CD4-positive, alpha-beta T cell treated with Interleukin-12 subunit alpha and Interleukin-12 subunit beta, for 1 hour (primary cell): ENCODE measurements around the gene UTF1.
"Not testable (repeated sequence)": the region's sequence is repeated elsewhere in the genome, so short reads cannot be mapped to it uniquely, and the experiment has no call there.

Source experiments
- DNase-seq: peaks from one replicate; pipeline ENCODE4 v3.0.0-alpha.2; 2020

The UTF1 gene

GRCh38 chr10:133248334-133248715 lies 18.3 kb downstream of the UTF1 start:
- DNase-seq: no peak

GRCh38 chr10:133249094-133249780 lies 19.2 kb downstream of the UTF1 start:
- DNase-seq: no peak

GRCh38 chr10:133249975-133250754 lies 20.1 kb downstream of the UTF1 start:
- no peak for DNase-seq

DNA sequence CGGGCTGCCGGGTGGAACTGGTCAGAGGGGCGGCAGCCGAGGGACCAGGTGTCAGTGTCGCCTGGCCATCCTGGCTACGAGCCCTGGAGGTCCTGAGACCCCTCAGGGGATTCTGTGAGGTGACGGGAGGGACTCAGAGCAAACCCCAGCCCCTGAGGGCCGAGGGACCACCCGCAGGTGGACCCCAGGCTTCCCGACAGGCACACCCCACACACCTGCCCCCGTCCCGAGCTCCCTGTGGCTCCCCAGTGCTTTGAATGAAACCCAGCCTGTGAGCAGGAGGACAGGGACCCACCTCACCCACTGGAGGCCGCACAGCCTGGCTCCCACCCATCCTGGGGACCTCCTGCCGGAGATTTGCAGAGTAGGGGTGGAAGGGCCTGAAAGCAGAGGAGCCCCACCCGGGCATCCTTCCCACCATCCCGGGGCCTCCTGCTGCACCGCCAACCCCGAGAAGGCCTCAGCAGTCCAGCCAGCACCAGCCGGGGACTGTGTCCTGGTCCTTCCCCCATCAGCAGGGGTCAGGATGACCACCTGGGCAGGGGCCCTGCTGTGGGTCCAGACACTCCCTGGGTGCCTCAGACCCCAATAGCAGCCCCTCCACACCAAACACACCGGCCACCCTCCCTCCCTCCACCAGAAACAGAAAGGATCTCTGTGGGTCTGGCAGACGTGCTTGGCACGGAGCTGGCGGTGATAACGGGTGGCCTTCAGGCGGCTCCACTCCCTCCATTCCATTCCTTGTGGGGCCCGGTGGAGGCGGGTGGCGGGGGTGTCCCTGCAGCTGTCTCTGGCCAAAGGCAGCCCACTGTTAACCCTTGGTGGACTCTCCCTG lies 21.6 kb downstream of the UTF1 start:
- no peak for DNase-seq

GRCh38 chr10:133252223-133252552 lies 22.2 kb downstream of the UTF1 start:
- DNase-seq: no peak

GRCh38 chr10:133253361-133253955 lies 23.4 kb downstream of the UTF1 start:
- no peak for DNase-seq

DNA sequence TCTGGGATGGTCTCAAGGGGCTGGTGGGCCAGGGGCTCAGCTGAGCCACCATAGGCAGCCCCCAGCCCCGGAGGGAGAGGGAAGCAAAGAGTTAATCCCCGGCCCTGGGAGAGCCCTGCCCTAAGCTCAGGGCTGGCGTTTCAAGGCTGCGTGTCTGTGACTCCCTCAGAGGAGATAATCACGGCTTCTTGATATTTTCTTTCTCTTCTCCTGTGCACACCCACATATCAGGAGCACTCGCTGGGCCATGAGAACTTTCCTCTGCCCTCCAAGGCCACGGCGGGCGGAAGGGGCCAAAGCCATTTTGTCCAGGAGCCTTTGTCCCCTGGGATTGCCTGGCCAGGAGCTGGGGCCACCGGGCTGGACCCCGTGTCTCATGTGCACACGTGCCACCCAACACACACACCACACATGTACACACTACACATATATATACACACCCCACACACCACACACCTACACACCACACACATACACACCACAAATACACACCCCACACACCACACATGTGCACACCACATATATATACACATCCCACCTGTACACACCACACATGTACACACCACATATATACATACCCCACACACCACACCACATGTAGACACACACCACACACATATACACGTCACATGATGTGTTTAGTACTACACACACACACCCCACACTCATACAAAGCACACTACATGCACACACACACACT lies 24.6 kb downstream of the UTF1 start:
- no peak for DNase-seq

DNA sequence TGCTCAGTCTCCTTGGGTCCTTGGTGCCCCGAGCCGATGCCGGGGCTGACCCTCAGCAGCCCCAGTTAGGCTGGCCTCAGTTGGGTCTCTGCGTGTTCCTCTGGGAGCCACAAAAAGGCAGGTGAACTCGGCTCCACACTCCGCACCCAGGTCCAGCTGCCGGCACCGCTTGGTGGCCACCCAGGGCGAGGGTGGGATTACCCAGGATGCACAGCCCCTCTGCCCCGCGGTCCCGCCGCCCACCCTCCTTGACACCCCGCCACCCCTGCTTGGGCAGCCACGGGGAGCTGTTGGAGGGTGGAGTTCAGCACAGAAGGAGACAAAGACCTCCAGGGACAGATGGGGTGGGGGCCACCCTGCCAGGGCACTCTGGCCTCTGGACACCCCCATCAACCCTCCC lies 25.3 kb downstream of the UTF1 start:
- no peak for DNase-seq

- no peak for DNase-seq
Observed at GRCh38 chr10:133257489-133258065, 27.6 kb downstream of the UTF1 start.

DNA sequence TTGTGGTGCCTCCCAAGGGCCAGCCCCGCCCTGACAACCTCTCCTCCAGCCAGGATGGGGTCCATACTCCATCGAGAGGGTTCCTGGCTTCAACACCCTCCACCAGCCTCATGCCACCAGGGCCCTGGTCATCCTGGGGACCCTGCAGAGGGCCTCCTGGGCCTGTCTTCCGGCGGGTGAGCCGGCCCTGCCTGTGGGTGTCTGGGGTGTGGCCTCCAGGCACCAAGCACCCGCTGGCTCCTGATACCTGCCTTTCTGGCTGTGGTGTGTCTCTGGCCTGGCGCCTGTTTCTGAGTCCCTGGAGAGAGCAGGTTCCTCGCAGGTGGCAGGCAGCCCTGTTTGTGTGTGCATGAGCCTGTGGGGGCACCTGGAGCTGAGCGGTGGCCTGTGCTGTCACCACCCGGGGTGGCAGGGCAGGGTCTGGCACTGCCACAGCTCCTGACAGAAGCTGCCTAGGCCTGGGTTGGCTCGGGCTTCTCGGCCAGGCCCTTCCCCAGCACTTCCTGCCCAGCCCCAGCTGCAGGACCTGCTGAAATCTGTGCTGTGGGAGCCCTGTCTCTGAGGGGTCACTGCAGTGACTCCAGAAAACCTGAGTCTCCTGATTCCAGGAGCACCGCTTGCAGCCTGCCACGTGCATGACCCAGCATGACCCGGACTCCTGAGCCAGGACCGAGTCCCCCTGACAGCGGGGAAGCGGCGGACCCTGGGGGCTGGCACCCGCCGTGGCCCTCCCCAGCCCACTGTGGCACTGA lies 28.2 kb downstream of the UTF1 start:
- peak; percentile 37 for DNase-seq

GRCh38 chr10:133258818-133259601 lies 29.0 kb downstream of the UTF1 start:
- peak; percentile 84 for DNase-seq

- DNase-seq: no peak
Observed at GRCh38 chr10:133259602-133259989, 29.6 kb downstream of the UTF1 start.

DNA sequence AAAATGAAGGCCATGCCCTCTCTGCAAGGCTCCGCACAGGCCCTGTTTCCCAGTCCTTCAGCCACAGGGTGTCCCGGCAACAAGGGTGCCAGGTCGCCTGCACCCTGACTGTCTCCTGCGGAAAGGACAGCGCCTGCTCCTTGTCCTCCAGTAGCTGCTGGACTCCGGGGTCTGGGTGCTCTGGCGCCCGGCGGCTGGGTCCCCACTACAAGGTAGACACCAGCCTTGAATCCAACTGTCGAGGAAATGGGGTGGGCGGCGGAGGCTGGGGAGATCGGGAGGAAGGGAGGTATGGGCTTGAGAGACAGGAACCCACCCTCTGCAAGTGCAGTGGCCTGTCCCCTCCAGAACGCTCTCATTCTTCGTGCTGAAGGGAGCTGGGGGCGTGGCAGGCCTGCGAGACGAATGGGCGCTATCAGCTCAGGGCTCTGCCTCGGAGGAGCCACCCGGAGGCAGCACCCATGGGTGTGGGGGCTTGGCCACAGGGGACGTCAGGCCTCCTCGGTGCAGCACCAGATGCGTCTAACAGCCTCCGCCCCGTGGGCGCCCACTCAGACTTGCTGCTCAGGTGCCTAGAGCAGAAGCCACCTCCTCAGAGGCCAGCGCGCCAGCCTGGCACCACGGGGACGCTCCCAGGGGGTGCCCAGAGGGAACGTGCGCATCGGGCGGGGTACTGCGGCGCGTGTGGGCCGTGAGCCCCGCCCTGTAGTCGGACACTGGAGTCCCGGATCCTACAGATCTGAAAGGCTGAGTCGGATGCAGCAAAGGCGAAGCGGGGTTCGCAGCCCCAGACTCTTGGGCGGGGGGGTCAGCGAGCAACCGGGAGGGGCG lies 31.1 kb downstream of the UTF1 start:
- peak; percentile 66 for DNase-seq

- DNase-seq: peak; percentile 91
Observed at GRCh38 chr10:133261726-133262325, 31.8 kb downstream of the UTF1 start.

GRCh38 chr10:133262696-133263095 lies 32.7 kb downstream of the UTF1 start:
- DNase-seq: no peak

DNA sequence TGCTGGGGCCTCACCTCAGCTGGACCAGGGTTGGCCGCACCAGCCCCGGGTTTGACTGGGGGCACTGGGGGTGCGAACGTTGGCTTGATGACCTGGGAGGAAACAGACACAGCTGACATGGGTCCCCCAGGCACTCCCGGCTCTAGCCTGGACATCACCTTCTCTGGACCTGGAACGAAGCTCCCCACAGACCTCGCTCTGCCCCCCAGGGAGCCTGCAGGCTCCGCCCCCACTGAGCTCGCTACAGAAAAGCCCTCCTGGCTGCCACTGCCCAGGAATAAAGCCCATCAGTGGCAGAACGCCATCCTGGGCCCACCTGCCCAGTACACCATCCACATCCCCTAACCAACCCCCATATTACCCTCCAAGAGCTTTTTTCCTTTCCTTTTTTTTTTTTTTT lies 33.7 kb downstream of the UTF1 start:
- no peak for DNase-seq

DNA sequence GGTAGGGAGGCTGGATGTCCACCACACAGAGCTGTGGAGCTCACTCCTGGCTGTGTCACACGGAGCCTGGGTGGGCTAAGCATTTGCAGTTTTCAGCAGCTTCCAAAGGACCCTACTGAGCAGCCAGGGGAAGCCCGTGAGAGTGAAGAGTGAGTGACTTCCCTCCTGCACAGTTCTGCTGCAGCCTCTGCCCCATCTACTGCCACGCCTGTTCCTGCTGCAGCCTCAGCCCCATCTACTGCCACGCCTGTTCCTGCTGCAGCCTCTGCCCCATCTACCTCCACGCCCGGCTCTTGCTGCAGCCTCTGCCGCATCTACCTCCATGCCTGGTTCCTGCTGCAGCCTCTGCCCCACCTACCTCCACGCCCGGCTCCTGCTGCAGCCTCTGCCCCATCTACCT lies 34.4 kb downstream of the UTF1 start:
- DNase-seq: peak; percentile 59

DNA sequence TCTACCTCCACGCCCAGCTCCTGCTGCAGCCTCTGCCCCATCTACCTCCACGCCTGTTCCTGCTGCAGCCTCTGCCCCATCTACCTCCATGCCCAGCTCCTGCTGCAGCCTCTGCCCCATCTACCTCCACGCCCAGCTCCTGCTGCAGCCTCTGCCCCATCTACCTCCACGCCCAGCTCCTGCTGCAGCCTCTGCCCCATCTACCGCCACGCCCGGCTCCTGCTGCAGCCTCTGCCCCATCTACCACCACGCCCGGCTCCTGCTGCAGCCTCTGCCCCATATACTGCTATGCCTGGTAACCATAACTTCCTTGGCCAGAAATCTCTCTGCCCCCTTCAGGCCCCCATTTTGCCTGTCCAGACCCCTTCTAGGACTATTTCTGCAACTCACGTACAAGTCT lies 35.0 kb downstream of the UTF1 start:
- not testable (repeated sequence) for DNase-seq

DNA sequence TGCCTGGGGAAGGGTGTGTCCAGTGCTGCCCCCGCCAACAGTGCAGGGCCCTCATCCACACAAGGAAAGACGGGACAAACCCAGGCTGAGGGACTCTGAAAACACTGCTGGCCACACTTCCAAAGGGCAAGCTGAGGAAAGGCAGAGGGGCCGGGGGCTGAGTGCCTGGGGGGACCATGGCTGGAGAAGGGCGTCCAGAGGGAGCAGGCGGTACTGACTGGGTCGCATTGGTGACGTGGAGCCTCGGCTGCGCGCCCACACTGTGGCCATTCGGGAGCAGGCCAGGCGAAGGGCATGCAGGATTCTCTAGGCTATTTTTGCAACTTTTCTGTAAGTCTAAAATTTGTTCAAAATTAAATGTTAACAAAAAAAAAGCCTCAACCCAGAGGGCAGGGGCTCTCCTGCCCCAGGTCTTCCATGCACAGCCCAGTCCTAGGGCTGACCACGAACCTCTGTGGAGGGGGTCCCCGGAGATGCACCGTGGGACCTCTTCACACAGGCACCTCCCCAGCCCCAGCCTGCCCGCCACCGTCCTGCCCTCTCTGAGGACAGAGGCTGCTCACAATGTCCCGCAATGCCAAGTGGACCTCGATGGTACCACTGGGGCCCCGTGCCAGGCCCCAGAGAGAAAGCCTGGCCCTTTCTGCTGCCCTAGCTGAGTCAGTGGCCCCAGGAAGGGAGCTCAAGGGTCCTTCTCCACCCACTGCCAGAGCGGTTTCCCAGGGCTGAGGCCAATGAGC lies 36.2 kb downstream of the UTF1 start:
- DNase-seq: no peak
